ENCODE results near the gene SEC22A.

DNA sequence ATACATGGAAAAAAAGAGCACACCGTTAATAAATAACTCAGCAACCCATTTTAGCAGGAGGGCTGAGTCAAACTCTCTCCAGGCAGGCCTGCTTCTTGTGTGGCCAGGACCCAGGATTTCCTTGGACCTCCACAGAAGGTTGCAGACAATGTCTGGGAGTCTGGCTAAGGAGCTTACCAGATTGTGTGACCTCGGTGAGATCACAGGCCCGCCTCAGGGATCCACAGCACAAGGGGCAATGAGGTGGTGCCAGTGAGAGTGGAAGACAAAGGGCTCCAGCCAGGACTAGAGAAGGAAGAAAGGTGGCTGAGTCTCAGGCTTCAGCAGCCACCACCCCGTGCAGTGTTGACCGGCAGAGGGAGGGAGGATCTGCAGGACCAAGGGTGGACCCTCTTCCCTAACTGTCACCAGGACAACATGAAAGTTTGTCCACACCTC lies 32.2 kb upstream of the SEC22A start:
- TF ChIP-seq, protein P1, sequence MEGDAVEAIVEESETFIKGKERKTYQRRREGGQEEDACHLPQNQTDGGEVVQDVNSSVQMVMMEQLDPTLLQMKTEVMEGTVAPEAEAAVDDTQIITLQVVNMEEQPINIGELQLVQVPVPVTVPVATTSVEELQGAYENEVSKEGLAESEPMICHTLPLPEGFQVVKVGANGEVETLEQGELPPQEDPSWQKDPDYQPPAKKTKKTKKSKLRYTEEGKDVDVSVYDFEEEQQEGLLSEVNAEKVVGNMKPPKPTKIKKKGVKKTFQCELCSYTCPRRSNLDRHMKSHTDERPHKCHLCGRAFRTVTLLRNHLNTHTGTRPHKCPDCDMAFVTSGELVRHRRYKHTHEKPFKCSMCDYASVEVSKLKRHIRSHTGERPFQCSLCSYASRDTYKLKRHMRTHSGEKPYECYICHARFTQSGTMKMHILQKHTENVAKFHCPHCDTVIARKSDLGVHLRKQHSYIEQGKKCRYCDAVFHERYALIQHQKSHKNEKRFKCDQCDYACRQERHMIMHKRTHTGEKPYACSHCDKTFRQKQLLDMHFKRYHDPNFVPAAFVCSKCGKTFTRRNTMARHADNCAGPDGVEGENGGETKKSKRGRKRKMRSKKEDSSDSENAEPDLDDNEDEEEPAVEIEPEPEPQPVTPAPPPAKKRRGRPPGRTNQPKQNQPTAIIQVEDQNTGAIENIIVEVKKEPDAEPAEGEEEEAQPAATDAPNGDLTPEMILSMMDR (IDR thresholded peaks at IDR 0.05) = no peak
- TF ChIP-seq POLR2A (IDR thresholded peaks at IDR 0.05) = no peak
